HG03139 (cell line): ENCODE data around the gene UGT3A2.
A peak's percentile ranks its signal among the peaks of the same experiment; 100 is the strongest.

Source experiments
- ATAC-seq: cut with Tn5 transposase; IDR thresholded peaks from one replicate; pipeline ENCODE4 v1.9.1; 2021; ENCODE audit not compliant: unreplicated experiment

Gene UGT3A2

DNA sequence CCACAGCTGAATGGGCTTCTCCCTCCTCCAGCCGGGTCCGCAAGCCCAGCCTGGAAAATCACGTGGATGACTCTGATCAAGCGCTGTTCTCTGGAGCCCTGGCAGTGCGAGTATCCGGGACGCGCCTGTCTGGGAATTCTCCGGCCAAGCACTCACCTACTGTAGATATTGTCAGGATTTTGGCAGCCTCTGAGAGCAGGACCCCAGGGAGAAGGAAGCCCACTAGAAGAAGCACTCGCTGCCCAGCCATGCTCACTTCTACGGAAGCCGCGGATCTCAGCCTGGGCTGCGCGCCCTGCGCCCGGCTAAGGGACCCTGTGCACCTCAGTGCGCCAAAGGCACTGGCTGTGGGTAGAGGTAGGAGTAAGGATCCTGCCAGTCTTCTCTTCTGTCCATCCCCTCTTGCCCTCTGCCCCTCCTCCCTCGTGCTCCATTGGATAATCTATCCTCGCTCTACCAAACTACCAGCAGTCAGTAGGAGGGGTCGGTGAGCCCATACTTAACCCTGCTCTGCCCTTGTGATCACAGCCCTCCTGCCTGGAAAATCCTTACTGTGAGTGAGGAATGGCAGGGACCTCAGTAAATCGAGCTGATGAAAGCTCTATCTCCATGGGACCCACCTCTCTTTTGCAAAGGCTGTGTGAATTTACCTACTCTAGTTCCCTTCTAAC lies at the start of gene UGT3A2:
UGT3A2 (minus strand) TSS at position 343 of the 671 bp plus-strand sequence; CDS start at position 250, 93 bp downstream.
- no peak for ATAC-seq

- ATAC-seq: no peak
Measured at GRCh38 chr5:36111238-36111637, 44.6 kb upstream of the UGT3A2 start.

DNA sequence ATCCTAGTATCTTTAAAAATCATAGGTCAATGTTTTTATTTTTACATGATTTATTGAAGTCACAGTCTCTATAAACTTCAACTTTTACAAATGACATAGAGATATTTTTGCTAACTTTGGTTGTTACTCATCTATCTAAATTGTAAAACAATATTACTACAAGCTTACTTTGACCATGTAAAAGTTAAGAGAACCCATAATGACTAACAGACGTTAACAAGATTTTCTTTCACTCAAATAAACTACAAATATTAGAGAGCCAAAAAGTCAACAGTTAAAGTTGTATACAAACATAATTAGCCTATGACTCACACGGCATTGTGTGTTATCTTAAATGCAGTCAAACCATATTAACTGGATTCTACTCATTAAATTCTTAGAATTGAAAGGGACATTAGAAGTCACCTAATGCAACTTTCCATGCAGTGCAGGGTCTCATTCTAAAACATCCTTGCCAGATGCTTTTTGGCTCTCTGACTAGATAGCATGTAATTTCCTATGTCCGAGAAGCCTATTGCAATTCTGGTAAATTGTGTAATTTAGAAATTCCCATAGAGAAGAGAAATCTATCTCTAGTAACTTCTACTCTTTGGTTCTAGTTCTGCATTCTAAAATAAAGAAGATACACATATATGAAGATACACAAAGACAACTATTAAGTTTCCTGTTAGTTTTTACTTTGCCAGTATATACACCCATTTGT lies 42.2 kb upstream of the UGT3A2 start:
- ATAC-seq: no peak

- no peak for ATAC-seq
Measured at GRCh38 chr5:36105819-36106218, 39.1 kb upstream of the UGT3A2 start.

DNA sequence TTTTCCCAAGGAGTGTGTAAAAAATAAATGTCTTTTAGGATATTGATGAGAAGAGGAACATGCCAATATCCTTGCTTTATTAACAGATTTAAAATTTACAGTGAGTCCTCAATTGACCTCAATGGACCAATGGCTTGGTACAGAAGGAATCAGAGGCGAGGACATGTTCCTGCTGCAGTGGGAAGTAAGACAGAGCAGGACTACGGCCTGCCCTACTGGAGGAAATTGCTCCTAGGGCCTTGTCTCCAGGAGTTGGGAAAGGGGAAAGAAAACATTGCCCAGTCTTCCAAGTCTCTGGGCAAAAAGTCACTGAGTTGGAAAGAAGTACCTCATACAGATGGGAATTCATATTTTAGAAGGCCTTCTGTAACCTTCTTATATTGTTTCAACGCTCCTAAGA lies 33.1 kb upstream of the UGT3A2 start:
- no peak for ATAC-seq

- no peak for ATAC-seq
Measured at GRCh38 chr5:36096486-36096885, 29.8 kb upstream of the UGT3A2 start.

- ATAC-seq: peak; percentile 84
Measured at GRCh38 chr5:36089989-36090388, 23.3 kb upstream of the UGT3A2 start.

DNA sequence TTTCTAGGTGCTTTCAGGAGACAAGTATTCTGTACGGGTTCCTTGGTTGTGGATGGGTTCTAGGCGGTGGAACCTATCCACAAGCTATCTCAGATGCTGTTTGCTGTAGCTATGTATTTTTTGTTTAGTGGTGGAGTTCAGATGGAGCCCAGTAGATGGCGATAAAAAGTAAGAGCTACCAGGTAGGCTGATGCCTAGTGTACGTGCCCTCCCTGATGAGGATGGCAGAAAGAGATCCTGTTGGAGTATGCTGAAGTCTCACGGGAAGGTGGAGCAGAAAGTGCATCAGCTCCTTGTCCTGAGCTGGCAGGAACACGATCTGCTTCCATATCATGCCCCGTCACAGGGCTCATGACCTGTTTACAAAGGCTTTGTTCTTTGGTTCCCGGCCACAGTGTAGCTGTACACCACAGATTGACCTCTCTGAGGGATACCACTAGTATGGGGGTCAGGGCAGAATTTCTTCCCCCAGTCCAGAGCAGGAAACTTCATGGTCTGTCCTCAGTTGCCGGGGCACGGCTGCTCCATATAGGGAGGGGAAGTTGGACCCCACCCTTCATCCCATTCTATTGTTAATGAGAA lies 12.6 kb upstream of the UGT3A2 start:
- peak; percentile 86 for ATAC-seq

DNA sequence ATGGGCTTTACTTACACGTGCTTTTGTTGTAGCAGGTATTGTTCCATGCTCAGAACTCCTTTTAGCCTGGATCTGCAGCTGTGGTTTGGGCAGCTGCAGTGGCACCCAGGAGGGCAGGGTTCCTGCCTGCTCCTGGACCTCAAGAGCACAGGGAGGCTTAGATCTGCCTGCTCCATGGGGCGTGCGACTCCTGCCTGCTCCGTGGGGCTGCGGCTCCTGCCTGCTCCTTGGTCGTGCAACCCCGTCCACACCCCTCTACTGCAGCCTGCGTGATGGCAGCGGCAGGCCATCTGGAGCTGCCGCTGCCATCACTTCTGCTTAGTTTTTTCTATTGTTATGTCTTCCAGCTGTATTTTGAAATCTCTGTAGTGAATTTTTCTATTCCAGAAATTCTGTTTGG lies 11.7 kb upstream of the UGT3A2 start:
- ATAC-seq: no peak

DNA sequence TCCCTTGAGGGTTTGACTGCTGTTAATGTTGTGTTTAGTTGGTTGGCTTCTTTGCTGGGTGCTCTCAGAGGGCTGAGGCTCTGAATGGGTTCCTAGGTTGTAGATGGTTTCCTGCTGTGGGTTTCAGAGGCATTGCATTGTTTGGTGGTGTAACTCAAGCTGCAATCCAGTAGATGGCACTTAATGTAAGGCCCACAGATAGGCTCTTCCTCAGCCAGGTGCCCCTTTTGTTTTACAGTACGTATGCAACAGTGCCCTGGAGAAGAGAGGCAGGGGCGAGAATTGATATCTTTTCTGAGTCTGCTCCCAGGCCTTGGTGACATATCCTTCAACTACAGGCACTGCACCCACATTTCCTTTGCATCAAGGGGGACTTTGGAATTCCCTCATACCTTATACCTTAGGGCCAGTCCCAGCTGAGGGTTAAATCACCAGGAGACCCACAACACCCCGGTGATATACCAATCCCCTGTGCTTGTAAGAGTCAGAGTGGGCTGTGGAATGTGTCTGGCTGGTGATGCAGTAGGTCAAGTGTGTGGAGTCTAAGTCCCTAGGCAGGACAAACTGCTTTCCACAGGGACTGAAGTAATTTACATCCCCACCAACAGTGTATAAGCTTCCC lies 7.0 kb upstream of the UGT3A2 start:
- ATAC-seq: peak; percentile 92

- no peak for ATAC-seq
Measured at GRCh38 chr5:36070687-36071571, 4.2 kb upstream of the UGT3A2 start.

GRCh38 chr5:36068751-36069281 lies 2.1 kb upstream of the UGT3A2 start:
- ATAC-seq: no peak

DNA sequence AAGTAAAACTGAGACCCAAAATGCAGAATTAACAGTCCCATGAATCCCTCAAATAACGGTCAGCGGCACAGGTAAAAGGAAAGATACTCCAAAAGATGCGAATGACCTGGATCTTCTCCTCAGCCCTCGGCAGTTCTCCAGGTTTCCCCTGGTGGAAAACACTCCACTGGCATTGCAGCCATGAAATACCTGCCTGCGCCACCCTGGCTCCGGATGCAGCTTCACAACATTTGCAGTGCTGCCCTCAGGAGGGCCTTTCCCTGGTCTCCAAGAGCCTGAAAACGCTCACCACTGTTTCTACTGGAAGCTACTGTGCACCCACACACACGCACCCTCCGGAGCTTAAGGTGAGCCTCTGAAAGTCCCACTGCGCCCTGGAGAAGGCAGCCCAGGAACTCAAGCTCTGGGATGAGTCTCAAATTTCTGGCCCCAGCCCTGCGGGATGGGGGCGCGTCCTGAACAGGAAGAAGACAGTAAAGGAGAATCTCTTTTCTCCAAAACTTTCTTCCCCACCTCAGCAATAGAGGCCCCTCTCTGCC lies 612 bp downstream of the UGT3A2 start:
- no peak for ATAC-seq

DNA sequence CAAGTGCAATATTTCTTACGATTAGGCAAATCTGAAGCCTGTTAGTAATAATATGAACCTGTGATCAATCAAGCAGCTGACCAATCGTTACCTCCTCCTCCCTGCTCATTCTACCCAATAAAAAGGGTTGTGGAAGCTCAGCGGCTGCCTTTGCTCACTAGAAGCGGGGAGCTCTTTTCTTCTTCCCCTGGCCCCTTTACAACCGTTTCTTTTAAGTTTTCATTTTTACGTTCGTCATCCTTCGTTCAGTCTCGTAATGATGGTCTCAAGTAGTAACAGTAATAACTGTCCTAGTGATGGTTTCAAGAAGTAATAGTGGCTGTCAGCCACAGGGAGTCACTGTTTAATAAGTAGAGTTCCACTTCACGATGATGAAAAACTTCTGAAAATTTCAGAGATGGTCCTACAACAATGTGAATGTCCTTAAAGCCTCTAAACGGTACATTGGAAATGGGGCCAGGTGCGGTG lies 6.2 kb downstream of the UGT3A2 start:
- no peak for ATAC-seq

DNA sequence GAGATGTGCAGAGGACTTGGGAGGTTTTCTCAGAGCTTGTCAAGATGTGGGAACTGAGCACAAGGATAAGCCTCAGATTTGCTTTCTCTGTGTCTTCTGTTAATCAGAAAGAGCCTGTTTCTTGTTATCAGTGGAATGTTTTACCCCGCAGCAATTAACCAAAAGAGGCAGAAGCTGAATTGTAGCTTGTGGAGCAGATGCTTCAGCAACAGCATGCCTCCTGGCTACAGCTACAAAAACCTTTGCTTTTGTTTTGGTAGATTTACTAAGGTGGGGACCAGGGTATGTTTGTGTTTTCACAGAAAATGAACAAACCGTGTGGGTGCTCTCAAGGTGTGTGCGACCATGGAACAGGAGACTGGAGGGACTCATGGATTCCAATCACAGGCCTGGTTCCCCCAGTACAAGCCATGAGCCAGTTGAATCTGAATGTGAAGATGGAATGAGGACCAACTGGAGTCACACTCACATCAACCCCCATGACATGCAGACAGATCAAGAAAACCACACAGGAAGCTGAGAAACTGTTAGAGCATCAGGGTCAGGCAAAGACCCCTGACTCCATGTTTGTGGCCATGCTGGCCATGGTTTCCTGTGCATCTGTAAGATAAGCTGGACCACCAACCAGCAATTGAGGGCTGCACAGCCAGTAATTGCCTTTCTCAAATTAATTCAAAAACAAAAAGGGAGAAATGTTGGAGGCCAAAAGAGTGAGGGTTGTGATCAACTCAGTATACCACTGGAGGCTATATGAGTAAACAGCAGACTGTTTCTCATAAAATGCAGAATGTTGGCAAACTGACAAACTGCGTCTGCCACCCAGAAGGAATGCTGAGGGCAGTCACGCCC lies 6.9 kb downstream of the UGT3A2 start:
- no peak for ATAC-seq

GRCh38 chr5:36058776-36059175 lies 7.9 kb downstream of the UGT3A2 start:
- no peak for ATAC-seq

DNA sequence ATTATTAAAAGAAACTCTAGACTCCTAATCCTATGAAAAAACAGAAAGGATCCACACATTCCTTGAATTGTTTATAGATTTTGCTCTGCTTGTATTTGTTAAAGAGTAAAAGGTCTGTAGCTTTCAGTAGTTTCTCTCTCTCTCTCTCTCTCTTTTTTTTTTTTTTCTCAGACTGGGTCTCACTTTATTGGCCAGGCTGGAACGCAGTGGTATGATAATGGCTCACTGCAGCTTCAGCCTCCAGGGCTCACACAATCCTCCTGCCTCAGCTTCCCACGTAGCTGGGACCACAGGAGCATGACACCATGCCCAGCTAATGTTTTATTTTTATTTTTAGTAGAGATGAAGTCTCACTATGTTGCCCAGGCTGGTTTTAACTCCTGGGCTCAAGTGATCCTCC lies 9.3 kb downstream of the UGT3A2 start:
- ATAC-seq: no peak

GRCh38 chr5:36056422-36056821 lies 10.3 kb downstream of the UGT3A2 start:
- no peak for ATAC-seq

GRCh38 chr5:36055984-36056383 lies 10.7 kb downstream of the UGT3A2 start:
- no peak for ATAC-seq
